ENCODE measurements around the gene RGS7. TPM values are rescaled to one million over a fixed set of nuclear protein-coding genes. Genes with fewer than 3 reads are reported as not detected.

The RGS7 gene
- total and polyA plus RNA-seq, 7 experiments from 2014 or later = not detected

DNA sequence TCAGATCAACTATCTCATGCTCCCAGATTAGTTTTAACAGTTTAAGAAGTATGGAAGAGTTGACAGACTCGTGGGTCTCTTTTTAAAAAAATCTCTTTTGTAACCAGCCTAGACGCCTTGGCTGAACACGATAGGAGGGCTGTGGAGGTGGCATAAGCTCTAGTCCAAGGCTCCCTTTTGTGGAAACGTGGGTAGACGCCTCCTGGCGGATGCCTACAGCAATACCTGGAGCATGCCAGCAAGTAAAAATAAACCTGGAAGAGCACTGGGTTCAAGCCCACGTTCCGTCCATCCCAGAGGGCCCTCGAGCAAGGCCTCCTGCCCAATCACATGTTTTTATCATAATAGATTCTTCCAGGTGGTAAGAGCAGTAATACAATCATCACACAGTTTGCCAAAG, 87.9 kb downstream of the RGS7 start:
- intact Hi-C loops (cut with micrococcal nuclease) = no loop called here
- Histone ChIP-seq H3K4me1 (ENCODE audit: control insufficient read depth in 2 of 2, insufficient read depth in 2 of 2, low read length in 2 of 2) (no peaks in the 10 kb centered on the region), H3K9me3 (ENCODE audit: control insufficient read depth in 2 of 3, low read length in 3 of 3) (peaks cover 0 to 11% (median 0%) of the 10 kb centered on the region in 3 experiments), H3K4me3 (ENCODE audit: low read length) (no peak overlapping the region), H3K36me3 (ENCODE audit: control insufficient read depth in 2 of 3, insufficient read depth in 3 of 3, low read length in 3 of 3) (no peaks in the 10 kb centered on the region), H3K27me3 (ENCODE audit: control insufficient read depth in 2 of 2, insufficient read depth in 2 of 2, low read length in 2 of 2) (no peaks in the 10 kb centered on the region), H3K27ac (ENCODE audit: low read depth, low read length) (no peak overlapping the region)
- ATAC-seq (no peak), DNase-seq (no peak)
- ChIA-PET POLR2A (no interaction called here), CTCF (no interaction called here)
- Mint-ChIP-seq H3K4me1 (no peaks in the 10 kb centered on the region), H3K27me3 (no peaks in the 10 kb centered on the region), H3K27ac (no peak overlapping the region), H3K4me3 (no peak overlapping the region), H3K36me3 (peaks cover 0 to 17% (median 4%) of the 10 kb centered on the region in 5 donors), H3K9me3 (peaks cover 15 to 39% (median 20%) of the 10 kb centered on the region in 11 donors)

DNA sequence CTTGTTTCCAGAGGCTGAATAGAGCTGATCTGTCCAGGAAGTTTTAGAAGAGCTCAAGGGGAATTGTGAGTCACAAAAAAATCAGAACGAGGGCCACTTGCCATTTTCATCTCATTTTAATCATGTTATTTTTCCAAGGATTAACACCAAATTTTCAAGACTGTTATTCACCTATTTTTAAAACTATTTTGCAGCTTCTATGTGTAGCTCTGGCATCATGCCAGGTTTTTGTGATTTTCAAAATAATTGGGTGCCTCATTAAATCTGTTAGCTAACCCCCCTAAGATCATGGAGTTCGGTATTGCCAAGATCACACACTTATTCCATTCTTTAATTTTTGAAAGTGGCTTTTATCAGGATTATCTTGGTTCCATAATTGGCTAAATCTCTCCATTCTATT, 90.9 kb downstream of the RGS7 start:
- CTCF ChIA-PET = no interaction called here
- H3K4me1 ChIP-seq (ENCODE audit: control insufficient read depth in 2 of 2, insufficient read depth in 2 of 2, low read length in 2 of 2) = no peaks in the 10 kb centered on the region
- Mint-ChIP-seq H3K27ac (no peak overlapping the region), H3K4me1 (no peaks in the 10 kb centered on the region), H3K36me3 (no peaks in the 10 kb centered on the region), H3K4me3 (no peak overlapping the region), H3K27me3 (no peaks in the 10 kb centered on the region), H3K9me3 (peaks cover 0 to 14% (median 7%) of the 10 kb centered on the region in 11 donors)
- H3K36me3 ChIP-seq (ENCODE audit: control insufficient read depth in 2 of 3, insufficient read depth in 3 of 3, low read length in 3 of 3) = no peaks in the 10 kb centered on the region
- H3K27me3 ChIP-seq (ENCODE audit: control insufficient read depth in 2 of 2, insufficient read depth in 2 of 2, low read length in 2 of 2) = no peaks in the 10 kb centered on the region
- no peak for DNase-seq
- no peak for ATAC-seq
- intact Hi-C loops (cut with micrococcal nuclease) = no loop called here
- POLR2A ChIA-PET = no interaction called here
- H3K9me3 ChIP-seq (ENCODE audit: control insufficient read depth in 2 of 3, low read length in 3 of 3) = no peaks in the 10 kb centered on the region
- no peak overlapping the region for H3K27ac ChIP-seq (ENCODE audit: low read depth, low read length)
- no peak overlapping the region for H3K4me3 ChIP-seq (ENCODE audit: low read length)

DNA sequence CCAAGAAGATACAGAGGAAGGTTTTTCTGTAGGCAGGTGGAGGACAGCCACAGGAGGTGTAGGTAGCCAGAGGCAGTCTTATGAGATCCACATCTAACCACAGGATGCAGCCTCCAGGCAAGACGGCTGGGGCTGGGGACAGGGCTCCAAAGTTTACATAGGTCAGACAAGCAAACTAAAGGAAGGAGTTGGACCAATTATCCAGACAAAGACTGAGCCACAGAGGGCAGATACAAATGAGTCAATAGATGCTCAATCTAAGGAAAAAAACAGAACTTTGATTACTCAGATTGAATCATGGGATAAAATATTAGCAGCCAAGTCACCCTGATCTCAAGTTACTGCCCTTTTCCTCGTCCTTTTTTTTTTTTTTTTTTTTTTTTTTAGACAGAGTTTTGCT, 91.6 kb downstream of the RGS7 start:
- H3K9me3 Mint-ChIP-seq = peaks cover 0 to 14% (median 6%) of the 10 kb centered on the region in 11 donors
- DNase-seq = no peak
- no peak overlapping the region for H3K4me3 Mint-ChIP-seq
- no peaks in the 10 kb centered on the region for H3K27me3 ChIP-seq (ENCODE audit: control insufficient read depth in 2 of 2, insufficient read depth in 2 of 2, low read length in 2 of 2)
- H3K27me3 Mint-ChIP-seq = no peaks in the 10 kb centered on the region
- H3K36me3 Mint-ChIP-seq = no peaks in the 10 kb centered on the region
- H3K4me3 ChIP-seq (ENCODE audit: low read length) = no peak overlapping the region
- H3K9me3 ChIP-seq (ENCODE audit: control insufficient read depth in 2 of 3, low read length in 3 of 3) = no peaks in the 10 kb centered on the region
- no peak overlapping the region for H3K27ac ChIP-seq (ENCODE audit: low read depth, low read length)
- H3K4me1 Mint-ChIP-seq = no peaks in the 10 kb centered on the region
- ChIA-PET CTCF (no interaction called here), POLR2A (no interaction called here)
- intact Hi-C loops (cut with micrococcal nuclease) = no loop called here
- H3K27ac Mint-ChIP-seq = no peak overlapping the region
- H3K36me3 ChIP-seq (ENCODE audit: control insufficient read depth in 2 of 3, insufficient read depth in 3 of 3, low read length in 3 of 3) = no peaks in the 10 kb centered on the region
- no peaks in the 10 kb centered on the region for H3K4me1 ChIP-seq (ENCODE audit: control insufficient read depth in 2 of 2, insufficient read depth in 2 of 2, low read length in 2 of 2)
- no peak for ATAC-seq

DNA sequence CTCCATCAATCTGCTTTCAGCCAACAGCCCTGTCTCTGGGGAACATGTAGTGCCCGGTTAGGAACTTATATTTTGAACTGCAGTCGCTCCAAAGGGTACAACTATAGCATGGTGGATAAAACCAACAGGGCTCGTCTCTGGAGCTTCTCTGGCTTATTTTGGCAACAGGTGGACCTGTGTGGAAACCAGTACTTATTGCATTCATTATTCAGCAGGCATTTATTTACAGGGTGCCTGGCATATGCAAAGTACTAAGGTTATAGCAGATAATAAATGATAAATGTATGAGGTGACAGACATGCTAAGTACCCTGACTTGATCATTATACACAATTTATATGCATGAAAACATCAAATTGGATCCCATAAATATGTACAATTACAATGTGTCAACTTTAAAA, 93.7 kb downstream of the RGS7 start:
- no peak overlapping the region for H3K27ac Mint-ChIP-seq
- Histone ChIP-seq H3K4me1 (ENCODE audit: control insufficient read depth in 2 of 2, insufficient read depth in 2 of 2, low read length in 2 of 2) (no peaks in the 10 kb centered on the region), H3K27me3 (ENCODE audit: control insufficient read depth in 2 of 2, insufficient read depth in 2 of 2, low read length in 2 of 2) (no peaks in the 10 kb centered on the region), H3K36me3 (ENCODE audit: control insufficient read depth in 2 of 3, insufficient read depth in 3 of 3, low read length in 3 of 3) (no peaks in the 10 kb centered on the region), H3K4me3 (ENCODE audit: low read length) (no peak overlapping the region), H3K27ac (ENCODE audit: low read depth, low read length) (no peak overlapping the region), H3K9me3 (ENCODE audit: control insufficient read depth in 2 of 3, low read length in 3 of 3) (no peaks in the 10 kb centered on the region)
- DNase-seq = no peak
- ATAC-seq = no peak
- H3K36me3 Mint-ChIP-seq = no peaks in the 10 kb centered on the region
- ChIA-PET POLR2A (no interaction called here), CTCF (no interaction called here)
- H3K27me3 Mint-ChIP-seq = no peaks in the 10 kb centered on the region
- H3K4me3 Mint-ChIP-seq = no peak overlapping the region
- intact Hi-C loops (cut with micrococcal nuclease) = no loop called here
- peaks cover 0 to 17% (median 5%) of the 10 kb centered on the region in 11 donors for H3K9me3 Mint-ChIP-seq
- H3K4me1 Mint-ChIP-seq = no peaks in the 10 kb centered on the region

DNA sequence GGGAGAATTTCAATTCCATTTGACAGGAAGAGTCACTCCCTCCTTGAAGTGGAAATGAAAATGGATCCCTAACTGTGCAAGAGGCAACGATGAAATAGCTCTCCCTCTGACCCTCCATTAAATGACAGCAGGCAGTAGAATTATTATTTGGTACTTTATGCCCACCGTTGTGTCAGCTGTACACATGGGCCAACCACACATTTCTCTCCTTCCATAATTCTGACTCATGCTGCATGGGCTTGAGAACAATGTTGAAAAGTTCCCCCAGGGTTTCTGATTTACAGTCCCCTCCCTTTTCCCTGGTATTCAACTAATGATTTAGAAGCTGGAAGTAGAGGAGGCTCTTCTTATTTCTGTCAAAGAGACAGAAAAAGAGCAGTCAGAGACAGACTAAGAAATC, 103.5 kb downstream of the RGS7 start:
- Histone ChIP-seq H3K4me1 (ENCODE audit: control insufficient read depth in 2 of 2, insufficient read depth in 2 of 2, low read length in 2 of 2) (no peaks in the 10 kb centered on the region), H3K27me3 (ENCODE audit: control insufficient read depth in 2 of 2, insufficient read depth in 2 of 2, low read length in 2 of 2) (no peaks in the 10 kb centered on the region), H3K36me3 (ENCODE audit: control insufficient read depth in 2 of 3, insufficient read depth in 3 of 3, low read length in 3 of 3) (no peaks in the 10 kb centered on the region), H3K4me3 (ENCODE audit: low read length) (no peak overlapping the region), H3K9me3 (ENCODE audit: control insufficient read depth in 2 of 3, low read length in 3 of 3) (no peaks in the 10 kb centered on the region), H3K27ac (ENCODE audit: low read depth, low read length) (no peak overlapping the region)
- no peak for ATAC-seq
- DNase-seq = no peak
- Mint-ChIP-seq H3K36me3 (no peaks in the 10 kb centered on the region), H3K27ac (no peak overlapping the region), H3K4me1 (no peaks in the 10 kb centered on the region), H3K27me3 (no peaks in the 10 kb centered on the region), H3K4me3 (no peak overlapping the region), H3K9me3 (peaks cover 0 to 31% (median 7%) of the 10 kb centered on the region in 11 donors)
- ChIA-PET POLR2A (no interaction called here), CTCF (no interaction called here)
- intact Hi-C loops (cut with micrococcal nuclease) = no loop called here

DNA sequence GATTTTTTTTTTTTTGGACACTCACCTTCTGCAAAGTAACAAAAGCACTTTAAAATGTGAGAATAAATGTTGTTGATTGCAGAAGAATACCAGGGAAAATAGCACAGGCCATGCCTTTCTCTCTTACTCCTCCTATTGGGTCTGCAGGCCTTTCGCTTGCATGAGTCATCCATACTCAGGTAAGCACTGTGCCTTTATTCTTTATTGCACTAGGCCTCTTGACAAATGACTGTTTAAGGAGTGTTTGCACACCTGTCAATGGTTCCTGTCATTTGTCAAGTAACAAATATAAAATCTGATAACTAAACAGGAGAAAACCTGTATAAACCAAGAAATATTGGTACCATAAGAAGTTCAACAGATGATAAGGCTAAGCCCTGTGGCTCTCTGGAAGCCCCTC, 106.5 kb downstream of the RGS7 start:
- H3K4me1 ChIP-seq (ENCODE audit: control insufficient read depth in 2 of 2, insufficient read depth in 2 of 2, low read length in 2 of 2) = no peaks in the 10 kb centered on the region
- no peak overlapping the region for H3K27ac Mint-ChIP-seq
- ATAC-seq = no peak
- DNase-seq = no peak
- POLR2A ChIA-PET = no interaction called here
- no peaks in the 10 kb centered on the region for H3K27me3 Mint-ChIP-seq
- no peak overlapping the region for H3K4me3 Mint-ChIP-seq
- no peaks in the 10 kb centered on the region for H3K9me3 ChIP-seq (ENCODE audit: control insufficient read depth in 2 of 3, low read length in 3 of 3)
- CTCF ChIA-PET = no interaction called here
- no peaks in the 10 kb centered on the region for H3K4me1 Mint-ChIP-seq
- no peaks in the 10 kb centered on the region for H3K36me3 ChIP-seq (ENCODE audit: control insufficient read depth in 2 of 3, insufficient read depth in 3 of 3, low read length in 3 of 3)
- no peaks in the 10 kb centered on the region for H3K27me3 ChIP-seq (ENCODE audit: control insufficient read depth in 2 of 2, insufficient read depth in 2 of 2, low read length in 2 of 2)
- intact Hi-C loops (cut with micrococcal nuclease) = no loop called here
- H3K27ac ChIP-seq (ENCODE audit: low read depth, low read length) = no peak overlapping the region
- peaks cover 3 to 35% (median 9%) of the 10 kb centered on the region in 11 donors for H3K9me3 Mint-ChIP-seq
- H3K36me3 Mint-ChIP-seq = no peaks in the 10 kb centered on the region
- H3K4me3 ChIP-seq (ENCODE audit: low read length) = no peak overlapping the region

DNA sequence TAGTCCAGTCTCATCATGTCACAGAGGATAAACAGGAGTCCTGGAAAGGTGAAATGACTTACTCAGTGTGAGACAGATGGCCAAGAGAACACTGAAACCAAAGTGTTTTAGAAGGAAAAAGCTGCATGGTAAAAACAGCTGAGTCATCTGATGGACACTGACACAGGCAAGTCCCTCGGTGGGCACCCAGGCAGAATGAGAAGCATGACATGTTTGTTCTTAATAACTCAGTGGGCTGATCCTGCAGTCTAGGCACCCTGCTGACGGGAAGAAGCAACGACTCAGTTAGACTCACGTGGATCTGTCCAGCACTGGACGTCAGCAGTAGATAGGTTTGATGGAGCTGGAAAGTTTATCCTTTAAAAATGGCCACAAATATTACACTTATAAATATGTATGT, 116.9 kb downstream of the RGS7 start:
- Histone ChIP-seq H3K4me1 (ENCODE audit: control insufficient read depth in 2 of 2, insufficient read depth in 2 of 2, low read length in 2 of 2) (no peaks in the 10 kb centered on the region), H3K27ac (ENCODE audit: low read depth, low read length) (no peak overlapping the region), H3K27me3 (ENCODE audit: control insufficient read depth in 2 of 2, insufficient read depth in 2 of 2, low read length in 2 of 2) (no peaks in the 10 kb centered on the region), H3K9me3 (ENCODE audit: control insufficient read depth in 2 of 3, low read length in 3 of 3) (no peaks in the 10 kb centered on the region), H3K36me3 (ENCODE audit: control insufficient read depth in 2 of 3, insufficient read depth in 3 of 3, low read length in 3 of 3) (no peaks in the 10 kb centered on the region), H3K4me3 (ENCODE audit: low read length) (no peak overlapping the region)
- H3K27ac Mint-ChIP-seq = no peak overlapping the region
- H3K27me3 Mint-ChIP-seq = peaks cover 0 to 5% (median 0%) of the 10 kb centered on the region in 5 donors
- DNase-seq (no peak), ATAC-seq (no peak)
- ChIA-PET POLR2A (no interaction called here), CTCF (no interaction called here)
- H3K4me3 Mint-ChIP-seq = no peak overlapping the region
- H3K4me1 Mint-ChIP-seq = no peaks in the 10 kb centered on the region
- H3K9me3 Mint-ChIP-seq = peaks cover 0 to 27% (median 6%) of the 10 kb centered on the region in 11 donors
- intact Hi-C loops (cut with micrococcal nuclease) = no loop called here
- H3K36me3 Mint-ChIP-seq = no peaks in the 10 kb centered on the region

Data from naive thymus-derived CD4-positive, alpha-beta T cell (primary cell).